ENCODE results near the gene SMARCC1. TPM values are rescaled to one million over a fixed set of nuclear protein-coding genes. Genes with fewer than 3 reads are reported as not detected.

Gene SMARCC1
- total RNA-seq, 1 donor from 2014 or later: 146 TPM

- Mint-ChIP-seq H3K4me3 (ENCODE audit: unreplicated experiment) (no peak overlapping the region), H3K36me3 (ENCODE audit: low read depth, unreplicated experiment) (peaks cover 2% of the 10 kb centered on the region)
These were observed 115.6 kb downstream of the SMARCC1 start for GRCh38 chr3:47666118-47666517.

GRCh38 chr3:47664519-47664918 lies 117.2 kb downstream of the SMARCC1 start:
- H4K20me1 ChIP-seq (ENCODE audit: insufficient read depth, low read length): peaks cover 24% of the 10 kb centered on the region
- DNase-seq (ENCODE audit: low read depth) (peak; percentile 26), FAIRE-seq (no peak)
- Mint-ChIP-seq H3K36me3 (ENCODE audit: low read depth, unreplicated experiment) (peaks cover 2% of the 10 kb centered on the region), H3K4me3 (ENCODE audit: unreplicated experiment) (no peak overlapping the region), H3K4me1 (ENCODE audit: low read depth, unreplicated experiment) (peaks cover 19% of the 10 kb centered on the region), H3K9me3 (ENCODE audit: unreplicated experiment) (no peaks in the 10 kb centered on the region), H3K27me3 (ENCODE audit: low read depth, unreplicated experiment) (no peaks in the 10 kb centered on the region), H3K27ac (ENCODE audit: unreplicated experiment) (peak overlapping the region; percentile 34)
- H3K4me2 ChIP-seq (ENCODE audit: low read length): no peak overlapping the region
- TF ChIP-seq, protein P1, sequence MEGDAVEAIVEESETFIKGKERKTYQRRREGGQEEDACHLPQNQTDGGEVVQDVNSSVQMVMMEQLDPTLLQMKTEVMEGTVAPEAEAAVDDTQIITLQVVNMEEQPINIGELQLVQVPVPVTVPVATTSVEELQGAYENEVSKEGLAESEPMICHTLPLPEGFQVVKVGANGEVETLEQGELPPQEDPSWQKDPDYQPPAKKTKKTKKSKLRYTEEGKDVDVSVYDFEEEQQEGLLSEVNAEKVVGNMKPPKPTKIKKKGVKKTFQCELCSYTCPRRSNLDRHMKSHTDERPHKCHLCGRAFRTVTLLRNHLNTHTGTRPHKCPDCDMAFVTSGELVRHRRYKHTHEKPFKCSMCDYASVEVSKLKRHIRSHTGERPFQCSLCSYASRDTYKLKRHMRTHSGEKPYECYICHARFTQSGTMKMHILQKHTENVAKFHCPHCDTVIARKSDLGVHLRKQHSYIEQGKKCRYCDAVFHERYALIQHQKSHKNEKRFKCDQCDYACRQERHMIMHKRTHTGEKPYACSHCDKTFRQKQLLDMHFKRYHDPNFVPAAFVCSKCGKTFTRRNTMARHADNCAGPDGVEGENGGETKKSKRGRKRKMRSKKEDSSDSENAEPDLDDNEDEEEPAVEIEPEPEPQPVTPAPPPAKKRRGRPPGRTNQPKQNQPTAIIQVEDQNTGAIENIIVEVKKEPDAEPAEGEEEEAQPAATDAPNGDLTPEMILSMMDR (IDR thresholded peaks at IDR 0.05; ENCODE audit: insufficient read depth, low read depth, low read length): peak; percentile 31
- no peak for TF ChIP-seq EZH2 (IDR thresholded peaks at IDR 0.05; ENCODE audit: insufficient read depth, low read length)
- H3K27me3 ChIP-seq (ENCODE audit: insufficient read depth, low read length): no peaks in the 10 kb centered on the region
- peaks cover 4% of the 10 kb centered on the region for H3K79me2 ChIP-seq (ENCODE audit: insufficient read depth, low read length)
- H3K4me3 ChIP-seq (ENCODE audit: insufficient read depth, low read depth, low read length): no peak overlapping the region
- H3K9me3 ChIP-seq (ENCODE audit: insufficient read depth, low read depth, low read length): no peaks in the 10 kb centered on the region
- peaks cover 10% of the 10 kb centered on the region for H3K36me3 ChIP-seq (ENCODE audit: insufficient read depth, low read length)
- H3K4me1 ChIP-seq (ENCODE audit: insufficient read depth, low read length): peaks cover 10% of the 10 kb centered on the region
- H3K27ac ChIP-seq (ENCODE audit: low read depth, low read length): no peak overlapping the region
- no peak overlapping the region for H3K9ac ChIP-seq (ENCODE audit: low read length)
- no peak overlapping the region for H2AFZ ChIP-seq (ENCODE audit: low read depth, low read length)

More at GRCh38 chr3:47666118-47666517, 115.6 kb downstream of the SMARCC1 start:
- H3K4me1 ChIP-seq (ENCODE audit: insufficient read depth, low read length): peaks cover 14% of the 10 kb centered on the region
- no peak overlapping the region for H3K4me2 ChIP-seq (ENCODE audit: low read length)
- FAIRE-seq (no peak), DNase-seq (ENCODE audit: low read depth) (no peak)
- no peaks in the 10 kb centered on the region for H3K27me3 ChIP-seq (ENCODE audit: insufficient read depth, low read length)
- H3K79me2 ChIP-seq (ENCODE audit: insufficient read depth, low read length): no peaks in the 10 kb centered on the region
- no peak overlapping the region for H3K27ac Mint-ChIP-seq (ENCODE audit: unreplicated experiment)
- H3K9me3 Mint-ChIP-seq (ENCODE audit: unreplicated experiment): no peaks in the 10 kb centered on the region
- TF ChIP-seq, protein P1 (IDR thresholded peaks at IDR 0.05; ENCODE audit: insufficient read depth, low read depth, low read length): no peak
- TF ChIP-seq EZH2 (IDR thresholded peaks at IDR 0.05; ENCODE audit: insufficient read depth, low read length): no peak
- H3K4me3 ChIP-seq (ENCODE audit: insufficient read depth, low read depth, low read length): no peak overlapping the region
- H3K27ac ChIP-seq (ENCODE audit: low read depth, low read length): no peak overlapping the region
- no peak overlapping the region for H3K9ac ChIP-seq (ENCODE audit: low read length)
- H3K27me3 Mint-ChIP-seq (ENCODE audit: low read depth, unreplicated experiment): no peaks in the 10 kb centered on the region
- H4K20me1 ChIP-seq (ENCODE audit: insufficient read depth, low read length): peaks cover 15% of the 10 kb centered on the region
- peaks cover 14% of the 10 kb centered on the region for H3K4me1 Mint-ChIP-seq (ENCODE audit: low read depth, unreplicated experiment)
- H3K9me3 ChIP-seq (ENCODE audit: insufficient read depth, low read depth, low read length): no peaks in the 10 kb centered on the region
- peaks cover 13% of the 10 kb centered on the region for H3K36me3 ChIP-seq (ENCODE audit: insufficient read depth, low read length)
- no peak overlapping the region for H2AFZ ChIP-seq (ENCODE audit: low read depth, low read length)

GRCh38 chr3:47663630-47664240 lies 118.0 kb downstream of the SMARCC1 start:
- Mint-ChIP-seq H3K4me1 (ENCODE audit: low read depth, unreplicated experiment) (peaks cover 15% of the 10 kb centered on the region), H3K27me3 (ENCODE audit: low read depth, unreplicated experiment) (no peaks in the 10 kb centered on the region), H3K9me3 (ENCODE audit: unreplicated experiment) (no peaks in the 10 kb centered on the region), H3K36me3 (ENCODE audit: low read depth, unreplicated experiment) (peaks cover 5% of the 10 kb centered on the region), H3K4me3 (ENCODE audit: unreplicated experiment) (no peak overlapping the region), H3K27ac (ENCODE audit: unreplicated experiment) (peak overlapping the region; percentile 53)
- Histone ChIP-seq H2AFZ (ENCODE audit: low read depth, low read length) (no peak overlapping the region), H3K9ac (ENCODE audit: low read length) (no peak overlapping the region), H3K9me3 (ENCODE audit: insufficient read depth, low read depth, low read length) (no peaks in the 10 kb centered on the region), H3K4me2 (ENCODE audit: low read length) (no peak overlapping the region), H4K20me1 (ENCODE audit: insufficient read depth, low read length) (peaks cover 23% of the 10 kb centered on the region), H3K27me3 (ENCODE audit: insufficient read depth, low read length) (no peaks in the 10 kb centered on the region), H3K27ac (ENCODE audit: low read depth, low read length) (no peak overlapping the region), H3K4me1 (ENCODE audit: insufficient read depth, low read length) (peaks cover 4% of the 10 kb centered on the region), H3K4me3 (ENCODE audit: insufficient read depth, low read depth, low read length) (no peak overlapping the region), H3K79me2 (ENCODE audit: insufficient read depth, low read length) (peaks cover 8% of the 10 kb centered on the region), H3K36me3 (ENCODE audit: insufficient read depth, low read length) (peaks cover 13% of the 10 kb centered on the region)
- TF ChIP-seq EZH2 (IDR thresholded peaks at IDR 0.05; ENCODE audit: insufficient read depth, low read length): no peak
- TF ChIP-seq, protein P1 (IDR thresholded peaks at IDR 0.05; ENCODE audit: insufficient read depth, low read depth, low read length): no peak
- no peak for DNase-seq (ENCODE audit: low read depth)
- no peak for FAIRE-seq
